GM19099 (cell line): ENCODE measurements around the gene MRPL44.

Experiments
- POLR2A ChIP-seq: IDR thresholded peaks from 3 replicates; pipeline ENCODE4 v1.6.1; 2011; ENCODE audit warnings: low read depth; ENCODE audit not compliant: insufficient read length; ENCODE audit errors: extremely low read depth

The MRPL44 gene

GRCh38 chr2:223930103-223930976, 26.9 kb upstream of the MRPL44 start:
- TF ChIP-seq POLR2A = no peak

GRCh38 chr2:223932816-223933800, 24.2 kb upstream of the MRPL44 start:
- TF ChIP-seq POLR2A = no peak

- TF ChIP-seq POLR2A = no peak
These were observed 22.4 kb upstream of the MRPL44 start for GRCh38 chr2:223934870-223935269.

GRCh38 chr2:223935459-223936125, 21.7 kb upstream of the MRPL44 start:
- no peak for TF ChIP-seq POLR2A

GRCh38 chr2:223936862-223937326, 20.4 kb upstream of the MRPL44 start:
- TF ChIP-seq POLR2A = no peak

- no peak for TF ChIP-seq POLR2A
These were observed 19.7 kb upstream of the MRPL44 start for GRCh38 chr2:223937535-223937934.

GRCh38 chr2:223941579-223942277, 15.5 kb upstream of the MRPL44 start:
- TF ChIP-seq POLR2A = no peak

- TF ChIP-seq POLR2A = no peak
These were observed 14.1 kb upstream of the MRPL44 start for GRCh38 chr2:223943135-223943534.

- TF ChIP-seq POLR2A = no peak
These were observed 13.7 kb upstream of the MRPL44 start for GRCh38 chr2:223943561-223944008.

GRCh38 chr2:223944166-223944702, 13.0 kb upstream of the MRPL44 start:
- TF ChIP-seq POLR2A = no peak

GRCh38 chr2:223944703-223945531, 12.3 kb upstream of the MRPL44 start, which contains the start of gene WDFY1:
TSS of gene WDFY1 (minus strand) at chr2:223945335. CDS start at chr2:223945284, 51 bp downstream.
- peak; percentile 96 for TF ChIP-seq POLR2A

- TF ChIP-seq POLR2A = no peak
These were observed 11.5 kb upstream of the MRPL44 start for GRCh38 chr2:223945755-223946154.

GRCh38 chr2:223947711-223948205, 9.5 kb upstream of the MRPL44 start:
- TF ChIP-seq POLR2A = no peak

- TF ChIP-seq POLR2A = no peak
These were observed 7.9 kb upstream of the MRPL44 start for GRCh38 chr2:223949241-223949840.
